MM.1S (cell line): ENCODE measurements around the gene SPC24.

Experiments
- CTCF ChIP-seq: fragments of 300-600 bp; sonication (generic); IDR thresholded peaks from 2 replicates; pipeline ENCODE4 v1.5.1; 2016; ENCODE audit warnings: antibody characterized with exemption, low read length, mixed read lengths
- EZH2 ChIP-seq: fragments of 300-600 bp; sonication (generic); optimal IDR thresholded peaks from 2 replicates; pipeline ENCODE3; 2017; ENCODE audit warnings: low read depth, mild to moderate bottlenecking, antibody characterized with exemption, low read length, mixed read lengths
- EZH2phosphoT487 ChIP-seq: fragments of 300-600 bp; sonication (generic); IDR thresholded peaks from 2 replicates; pipeline ENCODE4 v1.6.1; 2018; ENCODE audit warnings: antibody characterized with exemption, low read length

GRCh38 chr19:11200015-11200574 lies 44.5 kb upstream of the SPC24 start:
- no peak for TF ChIP-seq CTCF
- TF ChIP-seq EZH2 = no peak
- TF ChIP-seq EZH2phosphoT487 = no peak
